Subcutaneous adipose tissue (tissue), 4 donors: ENCODE data around the gene G6PC1. TPM values are rescaled to one million over a fixed set of nuclear protein-coding genes. Genes with fewer than 3 reads are reported as not detected.

ENCODE experiments used
- total RNA-seq, 4 donors: library from RNA; depleted of rRNA; stranded (reverse); fragments of >200 nt; gene quantifications; one replicate each; pipeline ENCODE4 v1.1.0, GENCODE V29; 2016
- TF ChIP-seq, protein P1 (sequence below): fragments of 450-650 bp; IDR thresholded peaks from one replicate; pipeline ENCODE4 v1.5.1; 2016; ENCODE audit warnings: low read depth, mild to moderate bottlenecking, control low read depth, antibody characterized with exemption, moderate library complexity

Gene G6PC1
- total RNA-seq, 4 donors from 2014 or later = not detected

DNA sequence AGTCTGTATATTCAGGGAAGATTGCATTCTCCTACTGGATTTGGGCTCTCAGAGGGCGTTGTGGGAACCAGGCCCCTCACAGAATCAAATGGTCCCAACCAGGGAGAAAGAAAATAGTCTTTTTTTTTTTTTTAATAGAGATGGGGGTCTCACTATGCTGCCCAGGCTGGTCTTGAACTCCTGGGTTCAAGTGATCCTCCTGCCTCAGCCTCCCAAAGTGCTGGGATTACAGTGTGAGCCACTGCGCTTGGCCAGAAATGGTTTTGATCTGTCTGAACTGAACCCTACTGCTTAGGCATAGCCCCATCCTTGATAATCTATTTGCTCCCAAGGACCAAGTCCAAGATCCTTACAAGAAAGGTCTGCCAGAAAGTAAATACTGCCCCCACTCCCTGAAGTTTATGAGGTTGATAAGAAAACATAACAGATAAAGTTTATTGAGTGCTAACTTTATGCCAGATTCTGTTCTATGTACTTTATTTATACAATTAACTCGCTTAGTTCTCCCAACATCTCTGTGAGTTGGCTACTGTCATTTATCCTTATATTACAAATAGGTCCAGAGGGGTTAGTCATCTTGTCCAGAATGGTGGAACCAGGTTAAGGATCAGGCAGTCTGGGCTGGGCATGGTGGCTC is 13.5 kb downstream of the G6PC1 start:
- TF ChIP-seq, protein P1, sequence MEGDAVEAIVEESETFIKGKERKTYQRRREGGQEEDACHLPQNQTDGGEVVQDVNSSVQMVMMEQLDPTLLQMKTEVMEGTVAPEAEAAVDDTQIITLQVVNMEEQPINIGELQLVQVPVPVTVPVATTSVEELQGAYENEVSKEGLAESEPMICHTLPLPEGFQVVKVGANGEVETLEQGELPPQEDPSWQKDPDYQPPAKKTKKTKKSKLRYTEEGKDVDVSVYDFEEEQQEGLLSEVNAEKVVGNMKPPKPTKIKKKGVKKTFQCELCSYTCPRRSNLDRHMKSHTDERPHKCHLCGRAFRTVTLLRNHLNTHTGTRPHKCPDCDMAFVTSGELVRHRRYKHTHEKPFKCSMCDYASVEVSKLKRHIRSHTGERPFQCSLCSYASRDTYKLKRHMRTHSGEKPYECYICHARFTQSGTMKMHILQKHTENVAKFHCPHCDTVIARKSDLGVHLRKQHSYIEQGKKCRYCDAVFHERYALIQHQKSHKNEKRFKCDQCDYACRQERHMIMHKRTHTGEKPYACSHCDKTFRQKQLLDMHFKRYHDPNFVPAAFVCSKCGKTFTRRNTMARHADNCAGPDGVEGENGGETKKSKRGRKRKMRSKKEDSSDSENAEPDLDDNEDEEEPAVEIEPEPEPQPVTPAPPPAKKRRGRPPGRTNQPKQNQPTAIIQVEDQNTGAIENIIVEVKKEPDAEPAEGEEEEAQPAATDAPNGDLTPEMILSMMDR = no peak

DNA sequence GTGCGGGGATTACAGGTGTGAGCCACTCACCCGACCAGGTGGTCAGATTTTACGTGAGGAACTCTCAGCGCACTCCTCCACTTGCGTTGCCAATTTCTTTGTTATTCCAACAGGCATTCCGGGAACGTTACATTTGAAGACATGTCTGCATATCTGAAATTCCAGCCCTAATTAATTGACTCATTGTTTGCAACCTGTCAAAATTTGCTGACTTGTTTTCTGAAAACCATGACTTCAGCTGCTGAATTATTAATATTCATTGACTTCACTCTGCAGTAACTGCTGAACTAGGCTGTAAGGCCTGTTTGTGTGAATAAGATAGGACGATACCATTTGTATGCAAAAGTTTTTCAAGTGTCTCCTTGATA is 16.6 kb downstream of the G6PC1 start:
- TF ChIP-seq, protein P1 = no peak

DNA sequence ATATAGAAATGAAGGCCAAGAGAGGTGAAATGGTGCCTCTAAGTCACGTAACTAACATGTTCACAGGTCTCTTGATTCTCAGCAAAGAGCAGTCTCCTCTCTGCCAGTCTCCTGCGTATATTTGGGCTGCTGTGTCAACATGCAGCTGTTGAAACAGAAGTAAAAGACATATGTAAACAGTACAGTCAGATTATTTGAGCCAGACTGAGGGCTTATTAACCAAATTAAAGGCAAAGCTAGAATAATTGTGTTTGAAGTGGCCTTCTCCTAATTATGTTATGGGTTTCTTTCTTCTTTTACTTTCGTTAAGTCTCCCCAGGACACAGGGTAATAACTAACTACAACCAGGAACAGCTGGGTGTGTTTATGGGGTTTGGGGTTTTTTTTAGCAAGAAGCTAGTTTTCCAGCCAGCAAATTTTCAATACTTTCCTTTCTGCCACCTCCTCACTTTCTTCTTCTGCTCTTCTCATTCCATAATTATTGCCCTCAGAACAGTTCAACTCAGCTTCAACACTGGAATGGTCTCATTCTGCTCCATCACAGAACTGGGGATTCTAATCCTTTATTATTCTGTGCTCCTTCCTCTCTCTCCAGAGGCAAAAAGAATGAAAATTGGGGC is 18.4 kb downstream of the G6PC1 start:
- TF ChIP-seq, protein P1 = no peak

DNA sequence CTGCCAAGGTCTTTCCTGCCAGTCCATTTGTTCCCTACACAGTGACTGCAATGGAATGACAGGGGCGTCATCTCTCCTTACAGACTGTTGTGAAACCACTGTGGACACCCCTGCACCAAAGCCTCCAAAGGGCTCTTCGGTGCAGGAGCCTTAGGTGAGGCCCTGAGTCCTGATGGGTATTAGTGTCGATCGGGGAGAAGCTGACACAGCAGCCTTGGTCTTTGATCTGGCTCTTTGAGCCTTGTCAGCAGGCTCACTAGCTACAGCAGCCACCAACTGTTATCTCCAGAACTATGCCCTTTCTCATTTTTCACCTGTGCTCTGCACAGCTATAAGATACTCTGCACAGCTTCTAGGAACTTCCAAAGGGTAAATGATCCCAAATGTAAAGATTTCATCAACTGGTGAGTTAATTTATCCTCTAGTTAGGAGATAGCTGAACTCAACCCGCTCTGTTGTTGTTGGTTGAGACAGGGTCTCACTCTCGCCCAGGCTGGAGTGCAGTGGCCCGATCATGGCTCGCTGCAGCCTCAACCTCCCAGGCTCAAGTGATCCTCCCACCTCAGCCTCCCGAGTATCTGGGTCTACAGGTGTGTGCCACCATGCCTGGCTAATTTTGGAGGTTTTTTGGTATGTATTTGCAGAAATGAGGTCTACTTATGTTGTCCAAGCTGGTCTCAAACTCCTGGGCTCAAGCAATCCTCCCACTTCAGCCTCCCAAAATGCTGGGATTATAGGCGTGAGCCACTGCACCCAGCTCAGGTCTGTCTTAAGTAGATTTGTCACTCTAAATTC is 19.7 kb downstream of the G6PC1 start:
- TF ChIP-seq, protein P1 = no peak

DNA sequence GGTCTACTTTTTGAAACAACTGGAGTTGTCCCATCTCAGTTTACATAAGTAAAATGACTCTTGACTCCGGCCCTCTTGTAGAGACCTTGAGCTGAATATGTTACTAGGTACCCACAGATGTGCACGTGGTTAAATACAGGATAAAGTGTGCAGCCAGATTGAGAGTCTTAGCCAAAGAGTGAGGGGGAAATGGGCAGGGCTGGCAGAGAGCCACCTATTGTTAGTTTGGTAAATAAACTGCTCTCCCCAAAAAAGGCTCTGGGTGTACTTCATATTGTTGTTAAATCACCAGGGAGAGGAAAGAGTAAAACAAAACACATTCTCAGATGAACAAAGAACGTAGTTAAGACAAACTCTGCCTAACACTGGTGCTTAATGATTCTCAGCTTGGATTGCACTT is 20.3 kb downstream of the G6PC1 start:
- TF ChIP-seq, protein P1 = no peak

DNA sequence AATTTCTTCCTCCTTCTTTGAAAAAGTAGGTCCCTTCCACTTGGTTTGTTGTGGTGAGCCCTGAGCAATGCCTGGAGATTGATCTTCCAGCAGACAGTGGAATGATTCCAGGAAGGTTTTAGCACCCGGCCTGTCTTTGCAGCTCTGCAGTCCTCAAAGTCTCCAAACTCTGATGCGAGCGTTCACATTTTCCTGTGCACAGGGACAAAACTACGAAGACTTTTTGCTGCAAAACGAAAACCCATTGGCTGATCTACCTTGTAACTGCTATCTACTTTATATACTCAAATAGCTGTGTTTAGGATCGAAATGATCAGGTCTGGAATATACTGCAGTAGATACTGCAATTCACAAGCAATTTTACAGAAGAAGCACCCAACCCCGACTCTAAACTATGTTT is 21.7 kb downstream of the G6PC1 start:
- TF ChIP-seq, protein P1 = no peak

DNA sequence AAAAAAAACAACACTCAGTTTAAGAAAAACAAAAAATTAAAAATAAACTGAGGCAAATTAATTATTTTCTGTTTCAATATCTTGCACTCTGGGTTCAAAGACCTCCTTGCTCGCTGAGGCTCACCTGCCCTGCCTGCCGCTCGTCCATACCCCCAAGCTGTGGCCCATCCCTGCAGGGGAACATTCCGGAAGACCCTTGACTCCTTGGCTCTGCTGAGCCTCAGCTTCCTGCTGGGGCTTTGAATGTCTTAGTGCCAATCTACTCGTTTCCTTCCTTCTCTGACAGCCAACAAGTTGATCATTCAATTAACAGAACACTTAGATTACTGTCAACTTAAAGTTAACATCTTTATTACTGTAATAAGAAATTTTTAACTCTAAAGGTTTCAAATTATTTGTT is 24.3 kb downstream of the G6PC1 start:
- TF ChIP-seq, protein P1 = no peak
